Activated CD4-positive, alpha-beta T cell treated with anti-CD3 and anti-CD28 coated beads, Interleukin-2, amount 50 U/mL, for 24 hours (primary cell): Measurements from ENCODE around the gene SF3B2.
A peak's percentile ranks its signal among the peaks of the same experiment; 100 is the strongest.
"Not testable (repeated sequence)": the region's sequence is repeated elsewhere in the genome, so short reads cannot be mapped to it uniquely, and the experiment has no call there.

Source experiments
- DNase-seq, 2 donors: peaks; one replicate each; pipeline ENCODE4 v3.0.0-alpha.2; 2020; ENCODE audit warnings: low read depth in 1 of 2, low spot score in 1 of 2

The SF3B2 gene

GRCh38 chr11:66051766-66052663 lies at the start of gene SF3B2:
Gene SF3B2 (plus strand): TSS chr11:66052364. CDS start chr11:66052385, 21 bp downstream.
- DNase-seq = peak; percentile 83 to 94

DNA sequence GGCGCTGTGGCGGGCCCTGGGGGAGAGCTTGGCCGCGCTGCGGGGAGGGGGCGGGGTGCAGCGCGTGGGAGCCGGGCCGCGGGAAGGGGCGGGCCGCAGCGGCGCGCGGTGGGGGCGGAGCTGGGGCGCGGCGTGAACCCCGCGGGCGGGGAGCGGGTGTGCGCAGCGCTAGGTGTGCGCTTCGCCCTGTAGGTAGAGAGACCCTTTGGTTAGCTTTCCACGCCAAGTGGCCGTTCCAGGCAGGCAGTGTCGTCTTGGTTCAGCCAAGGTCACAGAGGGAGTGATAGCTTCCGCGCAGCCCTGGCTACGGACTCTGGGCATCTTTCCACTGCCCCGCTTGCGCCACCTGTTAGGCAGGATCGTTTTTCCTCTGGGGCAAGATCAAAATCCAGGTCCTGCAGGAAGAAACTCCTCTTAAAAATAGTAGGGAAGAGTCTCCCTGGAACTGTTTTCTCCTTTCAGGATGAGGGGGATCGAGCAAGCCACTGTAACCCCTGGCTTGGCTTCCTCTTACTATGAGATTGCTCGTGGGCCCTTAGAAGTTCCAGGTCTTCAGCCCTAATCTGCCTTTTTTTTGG lies 49.4 kb upstream of the SF3B2 start:
- no peak for DNase-seq

GRCh38 chr11:66003291-66003690 lies 48.9 kb upstream of the SF3B2 start:
- no peak for DNase-seq

DNA sequence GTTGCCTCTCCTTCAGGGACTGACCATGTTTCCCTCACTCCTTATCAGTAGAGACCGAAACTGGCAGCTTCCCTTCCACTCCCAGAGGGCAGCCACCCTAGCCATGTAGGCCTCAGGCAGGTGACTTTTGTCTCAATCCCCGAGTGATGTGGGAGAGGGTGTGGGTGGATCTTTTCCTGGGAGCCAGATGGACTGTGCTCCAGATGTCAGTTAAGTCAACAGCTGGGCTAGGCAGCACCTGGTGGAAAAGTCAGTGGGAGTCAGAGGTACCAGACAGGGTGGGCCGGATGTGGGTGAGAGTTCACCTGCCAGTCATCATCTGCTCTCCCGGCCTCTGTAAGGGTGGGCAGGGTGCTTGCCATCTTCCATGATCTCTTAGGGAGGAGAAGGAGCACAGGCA lies 48.0 kb upstream of the SF3B2 start:
- no peak for DNase-seq

DNA sequence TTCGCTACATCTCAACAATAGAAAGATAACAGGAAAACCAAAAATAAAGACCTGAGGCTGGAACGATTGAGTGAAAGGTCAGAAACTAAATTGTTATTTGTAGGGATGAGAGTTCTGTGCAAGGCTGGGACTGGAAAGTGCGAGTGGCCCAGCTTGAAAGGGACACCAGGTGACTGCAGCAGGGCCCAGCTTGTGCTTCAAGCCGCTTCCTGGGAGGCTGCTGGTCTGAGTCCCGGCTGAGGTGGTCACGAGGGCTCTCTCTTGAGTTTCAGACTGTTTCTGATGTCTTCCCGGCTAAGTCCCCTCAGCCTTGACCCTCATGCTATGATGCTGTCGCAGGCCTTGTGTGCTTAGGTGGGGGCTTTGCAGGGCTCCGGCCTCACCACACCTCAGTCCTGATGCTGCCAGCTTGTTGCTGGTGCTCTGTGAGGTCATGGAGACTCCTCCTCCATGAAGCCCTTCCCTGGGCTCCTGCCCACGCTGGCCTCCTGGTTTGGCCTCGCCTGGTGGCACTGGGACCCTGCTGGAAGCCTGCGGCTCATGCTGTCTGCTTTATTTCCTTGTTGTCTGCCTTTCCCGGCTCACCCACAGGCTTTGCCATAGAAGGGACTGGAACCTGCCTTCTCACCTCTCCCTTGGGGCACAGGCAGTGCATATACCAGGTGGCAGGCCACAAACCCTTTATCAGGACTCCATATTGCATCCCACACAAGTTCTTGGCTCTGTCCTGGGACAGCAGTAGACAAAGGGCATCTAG lies 45.9 kb upstream of the SF3B2 start:
- no peak for DNase-seq

- DNase-seq = no peak
Measured at GRCh38 chr11:66006891-66007176, 45.3 kb upstream of the SF3B2 start.

DNA sequence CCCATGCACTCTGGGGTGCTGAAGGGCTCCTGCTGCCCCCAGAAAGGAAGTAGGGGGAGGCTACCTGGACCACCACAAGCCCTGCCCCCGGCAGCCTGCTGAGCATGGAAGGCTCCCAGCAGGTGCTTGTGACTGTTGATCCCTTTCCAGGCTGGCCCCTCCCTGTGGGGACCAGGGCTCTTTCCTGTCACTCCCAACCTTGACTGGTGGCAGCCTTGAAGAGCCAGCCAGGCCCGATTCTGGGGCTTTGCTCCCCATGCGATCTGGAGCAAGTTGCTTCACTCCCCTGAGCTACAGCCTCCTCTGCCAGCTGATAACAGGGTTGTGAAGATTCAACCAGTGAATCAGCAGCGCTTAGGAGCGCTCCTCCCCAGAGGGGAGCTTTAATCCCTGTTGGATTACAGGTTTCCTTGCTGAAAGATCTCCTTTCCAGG lies 44.9 kb upstream of the SF3B2 start:
- no peak for DNase-seq

DNA sequence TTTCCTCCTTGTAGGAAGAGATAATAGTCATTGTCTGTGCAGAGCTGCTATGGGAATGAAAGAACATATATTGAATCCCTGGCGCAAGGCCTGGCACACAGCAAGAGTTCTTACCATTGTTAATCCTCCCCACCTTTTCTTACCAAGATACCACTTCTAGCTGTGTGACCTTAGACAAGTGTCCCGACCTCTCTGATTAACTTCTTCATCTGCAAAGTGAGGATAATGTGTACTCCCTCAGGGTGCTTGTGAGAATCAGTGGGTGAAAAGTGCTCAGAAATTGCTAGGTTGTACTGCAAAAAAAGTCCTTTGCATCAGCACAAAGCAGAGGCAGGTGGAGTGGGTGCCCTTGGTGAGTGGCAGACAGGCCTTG lies 44.1 kb upstream of the SF3B2 start:
- DNase-seq = no peak

GRCh38 chr11:66008468-66009101 lies 43.6 kb upstream of the SF3B2 start:
- DNase-seq = no peak

GRCh38 chr11:66010036-66010435 lies 42.1 kb upstream of the SF3B2 start:
- not testable (repeated sequence) for DNase-seq

DNA sequence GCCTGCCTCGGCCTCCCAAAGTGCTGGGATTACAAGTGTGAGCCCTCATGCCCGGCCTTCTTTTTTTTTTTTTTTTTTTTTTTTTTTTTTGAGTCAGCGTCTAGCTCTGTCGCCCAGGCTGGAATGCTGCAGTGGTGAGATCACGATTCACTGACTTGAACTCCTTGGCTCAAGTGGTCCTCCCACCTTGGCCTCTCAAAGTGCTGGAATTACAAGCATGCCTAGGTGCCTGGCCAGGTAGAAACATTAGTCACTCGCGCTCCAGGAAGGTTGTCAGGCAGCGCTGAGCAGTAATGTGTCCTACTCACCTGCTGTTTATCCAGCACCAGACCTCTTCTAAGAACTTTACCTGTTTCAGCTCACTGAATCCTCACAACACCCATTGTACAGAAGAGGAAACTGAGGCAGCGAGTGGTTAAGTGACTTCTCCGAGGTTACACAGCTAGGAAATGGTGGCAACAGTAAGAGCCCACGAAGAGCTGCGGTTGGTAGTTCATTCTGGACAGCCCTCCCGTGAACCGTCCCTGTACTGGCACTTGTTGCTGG lies 40.9 kb upstream of the SF3B2 start:
- DNase-seq = no peak

- DNase-seq = no peak
Measured at GRCh38 chr11:66011785-66012303, 40.3 kb upstream of the SF3B2 start, which contains the start of gene CST6. Gene CST6 (plus strand): TSS chr11:66012008. CDS start chr11:66012045, 37 bp downstream.

DNA sequence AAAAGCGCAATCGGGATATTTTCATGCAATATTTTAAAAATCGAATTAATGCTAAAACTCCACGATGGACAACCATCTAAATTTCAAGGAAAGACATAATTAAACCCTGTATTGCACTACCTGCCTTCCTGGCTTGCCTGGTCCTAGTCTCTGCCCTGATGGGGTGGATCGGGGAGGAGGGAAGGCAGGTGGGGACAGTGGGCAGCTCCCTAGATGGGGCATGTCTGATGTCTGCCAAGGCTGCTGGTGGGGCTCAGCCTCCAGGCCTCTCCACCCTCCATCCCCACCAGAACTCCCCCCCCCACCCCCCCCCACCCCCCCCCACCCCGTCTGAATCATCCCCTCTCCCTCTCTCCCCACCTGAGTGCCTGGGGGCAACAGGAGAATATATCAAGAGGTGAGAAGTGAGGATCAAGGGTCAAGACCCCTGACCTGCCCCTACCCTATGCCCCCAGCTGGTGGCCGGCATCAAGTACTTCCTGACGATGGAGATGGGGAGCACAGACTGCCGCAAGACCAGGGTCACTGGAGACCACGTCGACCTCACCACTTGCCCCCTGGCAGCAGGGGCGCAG lies 39.7 kb upstream of the SF3B2 start:
- no peak for DNase-seq

DNA sequence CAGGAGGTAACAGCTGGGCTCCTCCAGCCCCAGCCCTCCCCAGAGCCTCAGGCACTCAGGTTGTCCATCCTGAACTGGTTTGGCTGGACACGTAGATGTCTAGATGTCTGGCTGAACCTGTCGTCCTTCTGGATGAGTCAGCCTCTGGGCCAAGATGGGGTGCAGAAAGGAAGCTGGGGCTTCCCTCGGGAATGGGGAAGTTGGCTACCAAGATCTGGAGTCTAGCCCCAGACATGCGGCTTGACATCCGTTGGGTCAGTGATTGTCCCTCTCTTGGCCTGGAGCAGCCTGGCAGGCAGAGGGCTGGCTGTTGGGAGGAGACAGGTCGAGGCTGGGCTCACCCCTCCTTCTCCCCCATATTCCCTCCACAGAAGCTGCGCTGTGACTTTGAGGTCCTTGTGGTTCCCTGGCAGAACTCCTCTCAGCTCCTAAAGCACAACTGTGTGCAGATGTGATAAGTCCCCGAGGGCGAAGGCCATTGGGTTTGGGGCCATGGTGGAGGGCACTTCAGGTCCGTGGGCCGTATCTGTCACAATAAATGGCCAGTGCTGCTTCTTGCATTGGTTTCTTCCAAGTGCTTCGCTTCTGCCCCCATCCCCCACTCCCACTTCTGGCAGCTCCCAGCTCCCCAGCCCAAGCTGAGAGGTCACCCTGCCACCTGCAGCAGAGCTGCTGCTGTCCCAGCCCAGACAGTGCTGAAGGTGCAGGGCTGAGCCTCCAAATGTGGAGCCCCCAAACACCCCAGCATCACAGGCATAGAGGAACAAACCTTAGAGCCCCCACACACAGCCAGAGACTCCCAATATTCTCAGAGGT lies 39.0 kb upstream of the SF3B2 start:
- DNase-seq = no peak

GRCh38 chr11:66013762-66014100 lies 38.4 kb upstream of the SF3B2 start:
- no peak for DNase-seq

- no peak for DNase-seq
Measured at GRCh38 chr11:66014804-66015453, 37.2 kb upstream of the SF3B2 start.

GRCh38 chr11:66015454-66015881 lies 36.7 kb upstream of the SF3B2 start:
- no peak for DNase-seq

- DNase-seq = no peak
Measured at GRCh38 chr11:66015936-66016792, 36.0 kb upstream of the SF3B2 start.
